Coronary artery (tissue), 2 donors: ENCODE measurements around the gene FDX2.
A peak's percentile ranks its signal among the peaks of the same experiment; 100 is the strongest.

Source experiments
- DNase-seq: peaks from one replicate; pipeline ENCODE4 v3.0.0-alpha.2; 2017; ENCODE audit warnings: low spot score
- H3K27ac ChIP-seq, 2 donors: fragments of 200-600 bp; sonication (generic); one replicate each; pipeline ENCODE4 v1.5.1; 2016 to 2019
- H3K4me3 ChIP-seq: fragments of 200-600 bp; sonication (generic); 2 replicates; pipeline ENCODE4 v1.5.1; 2016; ENCODE audit warnings: mild to moderate bottlenecking, moderate library complexity
- CTCF ChIP-seq: fragments of 200-600 bp; sonication (generic); IDR thresholded peaks from one replicate; pipeline ENCODE4 v1.5.1; 2019; ENCODE audit warnings: antibody characterized with exemption

Gene FDX2

GRCh38 chr19:10317045-10317856 is 1.4 kb upstream of the FDX2 start:
- DNase-seq, result no peak
- no peak for TF ChIP-seq CTCF
- no peak overlapping the region for H3K27ac ChIP-seq
- no peak overlapping the region for H3K4me3 ChIP-seq

GRCh38 chr19:10316229-10317044 is 622 bp upstream of the FDX2 start:
- peak overlapping the region; percentile 85 for H3K4me3 ChIP-seq
- H3K27ac ChIP-seq, result peak overlapping the region in 1 of 2 donors; percentile 63
- no peak for DNase-seq
- TF ChIP-seq CTCF, result no peak

GRCh38 chr19:10309423-10309822 is 6.4 kb downstream of the FDX2 start, which contains the start of gene ZGLP1:
Gene ZGLP1, minus strand, starts transcription at chr19:10309815.
- no peak for TF ChIP-seq CTCF
- H3K27ac ChIP-seq, result no peak within 1 kb of the TSS
- H3K4me3 ChIP-seq, result no peak within 1 kb of the TSS
- DNase-seq, result no peak

DNA sequence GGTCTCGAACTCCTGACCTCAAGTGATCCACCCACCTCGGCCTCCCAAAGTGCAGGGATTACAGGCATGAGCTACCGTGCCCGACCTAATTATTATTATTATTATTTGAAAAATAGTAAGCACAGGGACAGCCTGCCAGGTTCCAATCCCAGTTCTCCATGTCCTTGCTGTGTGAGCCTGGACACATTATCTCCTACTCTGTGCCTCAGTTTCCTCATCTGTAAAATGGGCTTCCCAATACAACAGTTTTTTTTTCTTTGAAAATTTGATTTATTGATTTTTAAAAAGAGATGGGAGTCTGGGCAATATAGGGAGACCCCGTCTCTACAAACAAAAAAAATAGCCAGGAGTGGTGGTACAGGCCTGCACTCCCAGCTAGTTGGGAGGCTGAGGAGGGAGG is 9.5 kb downstream of the FDX2 start:
- no peak for DNase-seq
- TF ChIP-seq CTCF, result no peak
- Histone ChIP-seq H3K27ac (no peak overlapping the region), H3K4me3 (no peak overlapping the region)

DNA sequence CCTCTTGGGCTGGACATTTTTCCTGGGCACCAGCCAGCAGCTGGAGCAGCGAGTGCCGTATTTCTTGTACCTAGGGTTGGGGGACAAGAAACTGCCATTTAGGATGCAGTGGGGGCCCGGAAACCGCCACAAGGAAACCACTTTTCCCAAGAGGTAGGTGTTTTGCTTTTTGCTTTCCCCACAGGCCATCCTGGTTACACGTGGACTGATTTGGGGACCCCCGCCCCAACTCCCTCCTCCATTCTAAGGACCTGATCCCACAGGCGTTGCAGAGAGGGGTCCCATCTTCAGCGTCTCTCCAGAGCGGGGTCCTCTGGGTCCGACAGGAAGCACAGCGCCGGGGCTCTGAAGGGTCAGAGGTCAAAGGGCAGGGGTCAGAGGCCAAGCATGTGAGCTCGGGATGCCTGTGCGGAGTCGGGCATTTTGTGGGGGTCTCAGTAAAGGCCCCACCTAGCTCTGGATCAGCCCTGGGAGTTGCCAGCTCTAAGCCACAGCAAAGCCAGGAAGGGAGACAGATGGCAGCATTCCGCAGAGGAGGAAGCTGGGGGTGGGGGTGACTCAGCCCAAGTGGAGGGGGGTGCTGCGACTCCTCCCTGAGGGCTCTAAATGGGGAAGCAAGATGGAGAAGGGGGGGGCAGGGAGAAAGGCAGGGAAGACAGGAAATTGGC is 10.5 kb downstream of the FDX2 start:
- H3K27ac ChIP-seq, result peak overlapping the region in 1 of 2 donors; percentile 7
- TF ChIP-seq CTCF, result no peak
- DNase-seq, result no peak
- no peak overlapping the region for H3K4me3 ChIP-seq

DNA sequence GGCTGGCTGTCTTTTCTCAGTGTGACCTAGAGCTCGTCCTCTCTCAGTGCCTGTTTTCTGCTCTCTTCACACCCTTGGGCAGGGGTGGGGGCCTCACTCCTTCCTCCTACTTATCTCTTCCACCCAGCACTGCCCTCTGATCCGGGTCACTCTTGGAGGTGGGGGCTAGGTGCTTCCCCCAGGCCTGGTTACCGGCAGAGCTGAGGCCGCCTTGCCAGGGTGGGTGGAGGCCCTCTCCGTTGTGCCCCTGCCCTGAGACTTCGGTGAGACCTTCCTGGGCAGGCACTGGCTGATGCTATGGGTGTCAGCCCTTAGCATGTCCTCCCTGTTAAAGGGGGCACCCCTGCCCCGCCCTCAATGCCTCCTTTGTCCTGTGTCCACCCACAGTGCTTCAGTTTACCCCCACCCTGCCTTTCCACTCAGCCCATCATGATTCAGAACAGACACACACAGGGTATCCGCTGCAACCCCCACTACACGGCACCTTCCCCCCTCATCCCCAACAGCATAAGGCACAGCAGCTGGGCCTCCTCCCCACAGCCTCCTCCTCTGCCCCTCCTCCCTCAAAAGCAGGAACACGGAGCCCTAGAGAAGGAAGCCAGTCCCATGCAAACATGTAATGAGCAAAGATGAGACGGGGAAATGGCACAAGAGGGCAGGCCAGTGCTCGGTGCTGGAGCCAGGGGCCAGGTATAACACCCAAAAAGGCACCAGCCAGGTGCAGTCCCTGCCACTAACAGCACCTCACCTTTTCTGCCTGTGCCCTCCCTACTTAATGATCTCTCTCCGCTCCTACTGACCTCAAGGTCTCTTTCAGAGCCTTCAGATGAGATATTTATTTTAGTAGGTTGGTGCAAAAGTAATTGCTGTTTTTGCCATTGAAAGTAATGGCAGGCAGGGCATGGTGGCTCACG is 16.0 kb downstream of the FDX2 start:
- Histone ChIP-seq H3K27ac (peak overlapping the region in 1 of 2 donors; percentile 3), H3K4me3 (no peak overlapping the region)
- no peak for DNase-seq
- no peak for TF ChIP-seq CTCF
